HG03469 (cell line): ENCODE results near the gene SRC.
"Not testable (repeated sequence)": the region's sequence is repeated elsewhere in the genome, so short reads cannot be mapped to it uniquely, and the experiment has no call there.

Experiments used
- ATAC-seq: cut with Tn5 transposase; IDR thresholded peaks from one replicate; pipeline ENCODE4 v1.9.1; 2021; ENCODE audit warnings: mild to moderate bottlenecking, moderate library complexity, moderate number of reproducible peaks; ENCODE audit not compliant: unreplicated experiment

The SRC gene

GRCh38 chr20:37335642-37336368, 10.1 kb upstream of the SRC start:
- ATAC-seq: no peak

GRCh38 chr20:37336369-37337207, 9.4 kb upstream of the SRC start:
- peak; percentile 42 for ATAC-seq

GRCh38 chr20:37337208-37337991, 8.5 kb upstream of the SRC start:
- no peak for ATAC-seq

GRCh38 chr20:37338380-37338779, 7.6 kb upstream of the SRC start:
- not testable (repeated sequence) for ATAC-seq

GRCh38 chr20:37339208-37339607, 6.7 kb upstream of the SRC start:
- no peak for ATAC-seq

- not testable (repeated sequence) for ATAC-seq
Measured at GRCh38 chr20:37339764-37340109, 6.2 kb upstream of the SRC start.

- no peak for ATAC-seq
Measured at GRCh38 chr20:37340998-37341397, 4.9 kb upstream of the SRC start.

GRCh38 chr20:37341632-37342031, 4.3 kb upstream of the SRC start:
- no peak for ATAC-seq

GRCh38 chr20:37342231-37343177, 3.4 kb upstream of the SRC start:
- ATAC-seq: no peak

GRCh38 chr20:37343212-37343993, 2.5 kb upstream of the SRC start:
- no peak for ATAC-seq

- no peak for ATAC-seq
Measured at GRCh38 chr20:37343994-37344355, 2.0 kb upstream of the SRC start.

- ATAC-seq: no peak
Measured at GRCh38 chr20:37344506-37345338, 1.2 kb upstream of the SRC start.

GRCh38 chr20:37346236-37346534, 245 bp downstream of the SRC start:
- ATAC-seq: no peak

- ATAC-seq: no peak
Measured at GRCh38 chr20:37346535-37347346, 801 bp downstream of the SRC start.

GRCh38 chr20:37347347-37347823, 1.4 kb downstream of the SRC start:
- ATAC-seq: no peak

GRCh38 chr20:37347891-37348791, 2.2 kb downstream of the SRC start:
- no peak for ATAC-seq
